ENCODE results near the gene FER.
"Not testable (repeated sequence)": the region's sequence is repeated elsewhere in the genome, so short reads cannot be mapped to it uniquely, and the experiment has no call there.

Gene FER

GRCh38 chr5:108747774-108748400 is at the start of gene FER:
FER (plus strand) TSS chr5:108747897; CDS start chr5:108798183, 50,286 bp downstream.
- no peak for DNase-seq

- DNase-seq = not testable (repeated sequence)
These were observed 47.3 kb upstream of the FER start for GRCh38 chr5:108700388-108700787.

- DNase-seq = no peak
These were observed 46.8 kb upstream of the FER start for GRCh38 chr5:108700930-108701329.

DNA sequence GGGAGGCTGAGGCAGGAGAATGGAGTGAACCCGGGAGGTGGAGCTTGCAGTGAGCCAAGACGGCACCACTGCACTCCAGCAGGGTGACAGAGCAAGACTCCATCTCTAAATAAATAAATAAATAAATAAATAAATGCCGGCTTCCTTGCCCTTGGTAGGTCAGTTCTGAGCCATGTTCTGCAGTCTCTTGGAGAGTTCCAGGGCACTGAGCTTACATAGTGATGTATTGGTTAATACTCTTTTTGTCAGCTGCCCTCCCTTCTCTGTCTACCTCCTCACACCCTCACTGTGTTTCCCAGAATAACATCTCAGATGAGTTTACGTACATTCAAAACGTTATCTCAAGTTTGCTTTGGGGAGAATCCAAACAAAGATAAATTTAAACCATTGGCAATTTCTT is 45.2 kb upstream of the FER start:
- DNase-seq = no peak

- no peak for DNase-seq
These were observed 44.4 kb upstream of the FER start for GRCh38 chr5:108703313-108703712.

- DNase-seq = no peak
These were observed 40.6 kb upstream of the FER start for GRCh38 chr5:108707141-108707540.

DNA sequence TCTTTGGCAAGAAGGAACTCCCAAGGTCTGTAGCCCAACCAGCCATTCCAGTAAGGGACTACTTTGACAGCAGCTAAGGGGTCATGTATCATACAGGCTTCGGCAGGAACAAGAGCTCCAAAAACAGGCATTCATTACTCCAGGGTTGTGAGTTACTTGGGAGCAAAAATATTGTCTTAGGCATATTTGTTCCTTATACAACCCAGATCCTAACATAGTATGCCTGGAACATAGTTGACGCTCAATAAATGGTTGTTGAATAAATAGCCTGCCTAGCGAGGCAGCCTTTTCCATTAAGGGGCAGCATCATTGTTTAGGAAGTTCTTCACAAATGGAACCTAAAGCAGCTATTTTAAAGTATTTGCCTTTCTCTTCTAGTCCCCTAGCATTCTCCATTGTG is 35.8 kb upstream of the FER start:
- no peak for DNase-seq

DNA sequence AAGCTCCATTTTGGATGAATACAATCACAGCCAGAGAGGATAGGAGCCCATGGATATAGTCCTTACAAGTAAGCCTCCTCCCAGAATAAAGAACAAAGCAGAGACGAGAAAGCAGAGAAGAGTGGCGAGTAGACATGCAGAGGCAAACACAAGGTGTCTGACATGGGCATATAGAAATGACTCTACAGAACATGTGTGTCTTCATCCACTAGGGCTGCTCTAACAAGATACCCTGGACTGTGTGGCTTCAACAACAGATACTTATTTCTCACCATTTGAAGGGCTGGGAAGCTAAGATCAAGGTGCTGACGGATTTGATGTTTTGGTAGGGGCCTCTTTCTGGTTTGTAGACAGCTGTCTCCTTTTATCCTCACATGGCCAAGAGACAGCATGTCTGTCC is 32.3 kb upstream of the FER start:
- DNase-seq = no peak

DNA sequence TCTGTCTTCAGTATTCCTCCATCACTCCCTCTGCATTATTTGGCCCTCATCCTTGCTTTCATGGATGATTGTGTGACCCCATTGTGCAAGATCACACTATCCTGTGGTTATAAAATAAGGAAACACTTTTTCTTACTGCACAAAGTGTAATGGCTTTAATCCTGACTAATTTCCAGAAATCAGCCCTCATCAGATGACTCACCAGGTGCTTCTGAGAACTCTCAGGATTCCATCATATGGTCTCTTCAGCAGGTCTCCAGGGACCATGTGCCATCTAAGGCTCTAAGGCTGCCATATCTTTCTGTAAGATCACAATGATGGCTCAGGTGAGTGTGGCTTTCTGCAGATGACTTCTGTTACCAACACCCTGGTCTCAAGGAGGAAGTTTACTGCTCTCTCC is 27.3 kb upstream of the FER start:
- DNase-seq = no peak

DNA sequence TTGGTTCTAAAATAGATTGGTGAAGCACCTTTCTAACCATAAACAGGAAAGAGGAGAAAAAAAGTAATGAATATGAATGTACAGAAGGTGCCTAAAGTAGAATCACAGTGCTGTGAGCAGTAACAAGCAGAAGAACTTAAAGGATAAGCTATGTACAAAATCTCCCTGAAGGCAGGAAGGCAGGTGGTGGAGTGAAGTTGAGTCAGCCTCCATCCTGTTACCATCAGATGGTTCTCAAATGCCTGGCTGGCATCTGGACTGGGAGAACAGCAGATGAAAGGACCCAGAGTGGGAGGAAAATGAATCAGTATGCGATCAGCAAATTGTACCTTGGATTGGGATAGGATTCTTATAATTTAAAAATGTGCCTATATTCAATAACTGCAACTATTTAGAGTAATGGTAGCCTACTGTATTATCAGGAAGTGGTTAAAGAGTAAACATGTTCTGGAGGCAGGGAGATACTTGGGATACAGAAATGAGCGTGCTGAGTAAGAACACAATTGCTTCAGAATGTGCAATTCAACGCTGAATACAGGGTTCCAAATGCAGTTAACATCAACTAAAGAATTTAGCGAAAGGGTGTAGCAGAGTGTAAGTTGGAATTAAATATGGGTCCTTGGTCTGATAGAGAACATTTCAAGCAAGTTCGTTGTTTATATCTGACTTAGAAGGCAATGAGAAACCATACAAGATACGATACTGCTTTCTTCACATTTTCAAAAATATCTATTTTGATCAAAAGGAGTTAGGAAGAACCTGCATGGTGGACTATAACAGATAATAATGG is 21.1 kb upstream of the FER start:
- DNase-seq = no peak

DNA sequence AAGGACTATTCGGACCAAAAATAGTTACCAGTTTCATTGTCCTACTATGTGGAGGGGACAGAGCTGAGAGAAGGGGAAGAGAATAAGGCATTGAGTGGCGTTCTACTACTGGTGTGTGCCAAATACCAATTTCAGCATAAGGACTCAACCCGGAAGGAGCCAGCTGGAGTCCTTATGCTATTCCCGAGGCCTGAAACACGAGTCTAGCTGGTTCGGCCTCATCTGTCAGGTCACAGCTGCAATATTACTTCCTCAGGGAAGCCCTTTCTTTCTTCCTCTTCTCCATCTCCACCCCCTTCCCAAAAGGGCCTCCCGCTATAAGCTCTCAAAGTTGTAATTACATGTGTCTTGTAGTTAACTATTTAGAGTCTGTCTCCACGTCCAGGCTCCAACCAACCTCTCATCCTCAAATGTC is 20.5 kb upstream of the FER start:
- DNase-seq = no peak

GRCh38 chr5:108727651-108728565 is 19.8 kb upstream of the FER start:
- DNase-seq = peak; percentile 70

DNA sequence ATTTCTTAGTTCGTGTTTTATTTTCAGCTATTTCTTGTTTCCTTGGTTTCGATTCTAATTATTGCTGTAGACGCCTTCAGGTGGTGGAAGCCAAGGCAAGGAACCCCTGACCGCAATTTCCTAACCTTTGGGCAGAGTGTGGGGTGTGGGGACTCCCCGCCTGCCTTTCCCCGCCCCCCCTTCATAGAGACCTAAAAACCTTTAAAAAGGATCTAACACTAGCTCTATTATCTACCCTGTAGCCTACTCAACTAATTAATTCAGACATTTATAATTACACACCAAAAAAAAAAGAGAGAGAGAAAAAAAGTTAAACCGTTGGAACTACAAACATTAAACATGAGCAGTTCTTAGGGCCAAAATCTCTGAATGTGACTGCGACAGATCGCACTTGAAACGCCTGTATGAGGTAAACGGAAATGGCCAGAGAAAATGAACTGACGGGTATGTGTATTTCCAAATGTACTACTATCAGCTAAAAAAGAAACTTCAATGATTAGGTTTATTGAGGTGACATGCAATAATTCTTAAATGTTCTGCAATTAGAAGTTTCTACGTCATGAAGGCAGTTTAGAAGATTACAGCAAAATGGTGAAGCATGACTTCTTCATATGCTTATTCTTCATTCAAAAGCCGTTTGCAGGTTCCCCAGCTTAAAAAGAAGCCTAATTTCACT is 19.0 kb upstream of the FER start:
- DNase-seq = peak; percentile 47

DNA sequence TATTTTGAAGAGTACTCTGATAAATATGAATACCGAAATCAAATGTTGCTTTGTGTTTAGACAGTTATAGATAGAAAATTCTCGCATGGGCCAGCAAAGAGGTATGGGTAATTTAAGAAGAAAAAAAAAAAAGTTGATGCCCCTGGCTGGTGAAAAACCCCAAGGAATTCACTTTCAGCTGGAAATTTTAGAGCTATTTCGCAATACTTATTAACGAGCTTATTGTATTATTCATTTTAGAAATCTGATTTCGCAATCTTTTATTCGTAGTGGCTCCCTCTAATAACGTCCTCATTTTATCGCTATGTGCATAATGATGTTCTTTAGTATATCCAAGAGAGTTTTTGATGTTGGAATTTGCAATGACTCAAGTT is 18.5 kb upstream of the FER start:
- DNase-seq = no peak

DNA sequence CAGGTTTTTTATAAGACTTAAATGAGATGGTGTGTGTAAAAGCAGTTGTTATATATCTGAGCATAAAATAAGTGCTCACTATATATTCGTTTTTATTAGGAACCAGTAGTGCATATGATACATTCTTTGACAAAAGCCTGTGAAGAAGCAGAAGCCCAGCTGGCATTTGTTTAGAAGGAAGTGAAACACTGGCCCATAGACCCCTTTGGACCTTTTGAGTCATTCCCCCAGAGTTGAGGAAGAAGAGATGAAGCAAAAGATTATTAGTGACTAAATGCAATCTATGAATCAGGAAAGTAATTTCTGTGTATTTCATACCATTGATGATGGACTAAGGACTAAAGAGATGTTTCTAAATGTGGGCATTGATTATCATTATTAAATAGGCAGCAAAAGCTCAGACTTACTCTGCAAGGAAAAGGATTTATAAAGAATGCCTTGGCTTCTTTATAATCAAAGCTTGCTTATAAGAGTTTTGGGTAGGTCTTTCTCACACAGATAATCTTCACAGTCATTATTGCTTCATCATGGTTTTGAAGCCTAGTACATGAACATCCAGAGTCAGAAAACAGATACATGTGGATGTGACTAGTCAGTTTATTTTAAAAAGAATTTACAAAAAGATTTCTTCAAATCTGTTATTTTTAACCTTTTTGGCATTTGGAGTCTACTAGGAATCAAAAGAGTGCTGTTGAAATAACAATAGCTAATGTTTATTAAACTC is 16.9 kb upstream of the FER start:
- no peak for DNase-seq

- DNase-seq = no peak
These were observed 11.9 kb upstream of the FER start for GRCh38 chr5:108735790-108736189.

DNA sequence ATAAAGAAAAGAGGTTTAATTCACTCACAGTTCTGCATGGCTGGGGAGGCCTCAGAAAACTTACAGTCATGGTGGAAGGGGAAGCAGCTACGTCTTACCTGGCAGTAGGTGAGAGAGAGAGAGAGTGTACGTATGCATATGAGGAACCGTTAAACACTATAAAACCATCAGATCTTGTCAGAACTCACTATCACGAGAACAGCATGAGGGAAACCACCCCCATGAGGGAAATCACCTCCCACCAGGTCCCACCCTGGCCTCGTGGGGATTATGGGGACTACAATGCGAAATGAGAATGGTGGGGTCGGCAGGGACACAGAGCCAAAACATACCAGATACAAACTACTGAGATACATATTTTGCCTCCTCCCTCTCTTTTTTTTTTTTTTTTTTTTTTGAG is 10.8 kb upstream of the FER start:
- no peak for DNase-seq

- DNase-seq = no peak
These were observed 8.3 kb upstream of the FER start for GRCh38 chr5:108739376-108739775.

GRCh38 chr5:108739906-108740305 is 7.8 kb upstream of the FER start:
- no peak for DNase-seq

DNA sequence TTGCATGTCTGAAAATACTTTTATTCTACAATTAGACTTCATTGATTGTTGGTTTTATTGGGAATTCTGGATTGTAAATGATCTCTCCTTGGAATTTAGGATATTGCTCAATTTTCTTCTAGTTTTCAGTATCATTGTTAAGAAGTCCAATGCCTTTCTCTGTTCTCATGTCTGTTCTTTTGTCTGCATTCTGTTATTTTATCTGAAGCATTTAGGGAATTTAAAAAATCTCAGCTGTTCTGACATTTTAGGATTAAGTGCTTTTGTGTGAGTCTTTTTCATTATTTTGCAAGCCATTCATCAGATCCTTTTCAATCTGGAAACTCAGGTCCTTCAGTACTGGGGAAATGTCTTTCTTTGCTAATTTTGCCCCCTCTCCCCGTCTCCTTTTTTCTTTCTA is 4.4 kb upstream of the FER start:
- no peak for DNase-seq

GRCh38 chr5:108743846-108744245 is 3.9 kb upstream of the FER start:
- DNase-seq = no peak

GRCh38 chr5:108747111-108747773 is 455 bp upstream of the FER start:
- DNase-seq = no peak
